Calu3 (cell line): Measurements from ENCODE around the gene PBX4. TPM values are rescaled to one million over a fixed set of nuclear protein-coding genes. Genes with fewer than 3 reads are reported as not detected.
A peak's percentile ranks its signal among the peaks of the same experiment; 100 is the strongest.

Experiments
- BruUV-seq: library from RNA; stranded (reverse); fragments of 400-500 nt; replicated peaks from 2 replicates; lab custom pipeline; 2021; lab: Mats Ljungman, UMichigan
- CTCF ChIA-PET: fragments of 300-600 bp; sonication (Branson Sonifier 250); formaldehyde crosslinking; loops from one replicate; lab custom pipeline; 2022; ENCODE audit warnings: antibody characterized with exemption; lab: Charles Lee
- DNase-seq: peaks from one replicate; pipeline ENCODE4 v3.0.0; 2022
- H3K27ac Mint-ChIP-seq: one replicate; pipeline ENCODE4 v1.8.0; 2022; ENCODE audit warnings: mixed read lengths; ENCODE audit not compliant: unreplicated experiment
- H3K27me3 Mint-ChIP-seq: one replicate; pipeline ENCODE4 v1.8.0; 2022; ENCODE audit warnings: mixed read lengths; ENCODE audit not compliant: unreplicated experiment
- H3K36me3 Mint-ChIP-seq: one replicate; pipeline ENCODE4 v1.8.0; 2022; ENCODE audit warnings: mild to moderate bottlenecking, moderate library complexity, mixed read lengths; ENCODE audit not compliant: insufficient read depth, unreplicated experiment
- H3K4me1 Mint-ChIP-seq: one replicate; pipeline ENCODE4 v1.8.0; 2022; ENCODE audit warnings: mild to moderate bottlenecking, low read depth, mixed read lengths; ENCODE audit not compliant: unreplicated experiment
- H3K4me3 Mint-ChIP-seq: one replicate; pipeline ENCODE4 v1.8.0; 2022; ENCODE audit warnings: mild to moderate bottlenecking, low read depth, moderate library complexity, mixed read lengths; ENCODE audit not compliant: unreplicated experiment
- H3K9me3 Mint-ChIP-seq: one replicate; pipeline ENCODE4 v1.8.0; 2022; ENCODE audit warnings: low read depth, mixed read lengths; ENCODE audit not compliant: unreplicated experiment
- CTCF ChIP-seq: fragments of 200-600 bp; IDR thresholded peaks from one replicate; pipeline ENCODE4 v1.8.0; 2022; ENCODE audit warnings: antibody characterized with exemption; ENCODE audit not compliant: unreplicated experiment
- intact Hi-C: fragments of 100-400 bp; cut with micrococcal nuclease; formaldehyde crosslinking; loops from one replicate; pipeline ENCODE4 v1.10.0; 2022; ENCODE audit not compliant: unreplicated experiment
- total RNA-seq: library from RNA; stranded (reverse); gene quantifications from 2 replicates; pipeline ENCODE4 v1.2.3, GENCODE V29; 2022

The PBX4 gene
- total RNA-seq, 1 experiment from 2014 or later: 6.0 TPM

GRCh38 chr19:19654441-19654840 is 36.0 kb upstream of the PBX4 start:
- intact Hi-C loops: no loop called here
- H3K4me1 Mint-ChIP-seq: no peaks in the 10 kb centered on the region
- no TSS peak for BruUV-seq
- H3K27me3 Mint-ChIP-seq: no peaks in the 10 kb centered on the region
- H3K36me3 Mint-ChIP-seq: peaks cover 28% of the 10 kb centered on the region
- no peak for TF ChIP-seq CTCF
- CTCF ChIA-PET: no interaction called here
- no peak overlapping the region for H3K4me3 Mint-ChIP-seq
- no peak for DNase-seq
- H3K27ac Mint-ChIP-seq: no peak overlapping the region
- H3K9me3 Mint-ChIP-seq: no peaks in the 10 kb centered on the region

GRCh38 chr19:19653597-19654147 is 35.2 kb upstream of the PBX4 start:
- TF ChIP-seq CTCF: no peak
- Mint-ChIP-seq H3K27me3 (no peaks in the 10 kb centered on the region), H3K4me1 (no peaks in the 10 kb centered on the region), H3K27ac (no peak overlapping the region), H3K9me3 (no peaks in the 10 kb centered on the region), H3K4me3 (no peak overlapping the region), H3K36me3 (peaks cover 33% of the 10 kb centered on the region)
- CTCF ChIA-PET: no interaction called here
- BruUV-seq: no TSS peak
- DNase-seq: no peak
- intact Hi-C loops: no loop called here

GRCh38 chr19:19652482-19653295 is 34.2 kb upstream of the PBX4 start:
- no peak overlapping the region for H3K4me3 Mint-ChIP-seq
- no peaks in the 10 kb centered on the region for H3K9me3 Mint-ChIP-seq
- peak overlapping the region; percentile 47 for H3K27ac Mint-ChIP-seq
- peaks cover 40% of the 10 kb centered on the region for H3K36me3 Mint-ChIP-seq
- intact Hi-C loops: no loop called here
- TF ChIP-seq CTCF: no peak
- no peaks in the 10 kb centered on the region for H3K4me1 Mint-ChIP-seq
- CTCF ChIA-PET: no interaction called here
- no TSS peak for BruUV-seq
- no peaks in the 10 kb centered on the region for H3K27me3 Mint-ChIP-seq
- DNase-seq: no peak

- CTCF ChIA-PET: interaction anchor here (0.6 kb wide), 1 partner anchor 10 kb away, joined by 5 read pairs; no protein-coding TSS in a partner anchor
- intact Hi-C loops: loop anchor here (2.0 kb wide), 1 partner anchor 38 kb away; no protein-coding TSS in a partner anchor
- Mint-ChIP-seq H3K4me1 (no peaks in the 10 kb centered on the region), H3K27ac (no peak overlapping the region), H3K36me3 (peaks cover 40% of the 10 kb centered on the region), H3K27me3 (no peaks in the 10 kb centered on the region), H3K9me3 (no peaks in the 10 kb centered on the region), H3K4me3 (no peak overlapping the region)
- no peak for DNase-seq
- no peak for TF ChIP-seq CTCF
- no TSS peak for BruUV-seq
These were observed 32.6 kb upstream of the PBX4 start for GRCh38 chr19:19651076-19651475.
